Loucy (cell line): ENCODE measurements around the gene CEP290.

Experiments
- H2AFZ ChIP-seq: fragments of 200-600 bp; sonication (generic); 2 replicates; pipeline ENCODE4 v1.6.0; 2016; ENCODE audit warnings: antibody characterized with exemption, mild to moderate bottlenecking, low read length, moderate library complexity
- H3F3A ChIP-seq: fragments of 200-600 bp; 2 replicates; pipeline ENCODE4 v1.6.0; 2016; ENCODE audit warnings: antibody characterized with exemption, low read depth, mild to moderate bottlenecking
- H3K27me3 ChIP-seq: fragments of 200-600 bp; sonication (generic); 2 replicates; pipeline ENCODE4 v1.6.1; 2014; ENCODE audit warnings: low read length, mild to moderate bottlenecking; ENCODE audit not compliant: insufficient read depth, poor library complexity, severe bottlenecking
- H3K36me3 ChIP-seq: fragments of 200-600 bp; sonication (generic); 2 replicates; pipeline ENCODE4 v1.6.1; 2016; ENCODE audit warnings: low read length; ENCODE audit not compliant: insufficient read depth
- H3K4me1 ChIP-seq: fragments of 200-600 bp; sonication (generic); 2 replicates; pipeline ENCODE4 v1.5.1; 2014; ENCODE audit warnings: low read length, mild to moderate bottlenecking; ENCODE audit not compliant: insufficient read depth, poor library complexity, severe bottlenecking
- H3K4me2 ChIP-seq: fragments of 200-600 bp; sonication (generic); 2 replicates; pipeline ENCODE4 v1.6.0; 2014; ENCODE audit warnings: antibody characterized with exemption, low read length, low read depth, mild to moderate bottlenecking; ENCODE audit not compliant: poor library complexity, severe bottlenecking
- H3K4me3 ChIP-seq: fragments of 200-600 bp; sonication (generic); 2 replicates; pipeline ENCODE4 v1.5.1; 2014; ENCODE audit warnings: low read length, mild to moderate bottlenecking, mixed read lengths; ENCODE audit not compliant: poor library complexity, severe bottlenecking
- H3K79me2 ChIP-seq: fragments of 200-600 bp; sonication (generic); 2 replicates; pipeline ENCODE4 v1.6.1; 2014; ENCODE audit warnings: low read length; ENCODE audit not compliant: insufficient read depth
- H3K9ac ChIP-seq: fragments of 200-600 bp; sonication (generic); 2 replicates; pipeline ENCODE4 v1.6.0; 2014; ENCODE audit warnings: mild to moderate bottlenecking, low read depth, low read length, moderate library complexity; ENCODE audit not compliant: poor library complexity, severe bottlenecking
- H3K9me2 ChIP-seq: fragments of 200-600 bp; sonication (generic); replicated peaks from 2 replicates; pipeline ENCODE4 v1.6.1; 2016; ENCODE audit warnings: low read depth, low read length, mixed read lengths
- H3K9me3 ChIP-seq: fragments of 200-600 bp; sonication (generic); 2 replicates; pipeline ENCODE4 v1.6.1; 2014; ENCODE audit warnings: mild to moderate bottlenecking, antibody characterized with exemption, low read length, low read depth; ENCODE audit not compliant: insufficient read depth
- H4K20me1 ChIP-seq: fragments of 200-600 bp; sonication (generic); 2 replicates; pipeline ENCODE4 v1.6.0; 2014; ENCODE audit warnings: antibody characterized with exemption, low read length, mild to moderate bottlenecking; ENCODE audit not compliant: insufficient read depth, poor library complexity, severe bottlenecking
- CTCF ChIP-seq: fragments of 200-600 bp; sonication (generic); conservative IDR thresholded peaks from 2 replicates; pipeline ENCODE4 v1.5.1; 2014; ENCODE audit warnings: mild to moderate bottlenecking, antibody characterized with exemption, low read length
- EZH2phosphoT487 ChIP-seq: fragments of 200-600 bp; IDR thresholded peaks from 2 replicates; pipeline ENCODE4 v1.6.1; 2018; ENCODE audit warnings: antibody characterized with exemption, mild to moderate bottlenecking, moderate library complexity, borderline replicate concordance

CEP290 gene

GRCh38 chr12:88057994-88058718 is 83.7 kb downstream of the CEP290 start:
- Histone ChIP-seq H3K79me2 (no peaks in the 10 kb centered on the region), H3K27me3 (no peaks in the 10 kb centered on the region), H4K20me1 (no peaks in the 10 kb centered on the region), H3K9me3 (no peaks in the 10 kb centered on the region), H2AFZ (no peak overlapping the region), H3K9me2 (no peaks in the 10 kb centered on the region), H3K4me2 (no peak overlapping the region), H3K4me1 (no peaks in the 10 kb centered on the region), H3K36me3 (peaks cover 30% of the 10 kb centered on the region; the same call in 1 of the 2 replicates), H3K4me3 (no peak overlapping the region), H3K9ac (no peak overlapping the region), H3F3A (no peaks in the 10 kb centered on the region)
- TF ChIP-seq CTCF (no peak), EZH2phosphoT487 (no peak)

GRCh38 chr12:88056571-88056970 is 85.3 kb downstream of the CEP290 start:
- no peaks in the 10 kb centered on the region for H3K79me2 ChIP-seq
- H3K4me3 ChIP-seq = no peak overlapping the region
- H3F3A ChIP-seq = no peaks in the 10 kb centered on the region
- no peaks in the 10 kb centered on the region for H3K27me3 ChIP-seq
- H3K4me1 ChIP-seq = no peaks in the 10 kb centered on the region
- no peak for TF ChIP-seq CTCF
- TF ChIP-seq EZH2phosphoT487 = no peak
- H3K9me2 ChIP-seq = no peaks in the 10 kb centered on the region
- no peaks in the 10 kb centered on the region for H4K20me1 ChIP-seq
- H3K4me2 ChIP-seq = no peak overlapping the region
- H3K9me3 ChIP-seq = no peaks in the 10 kb centered on the region
- no peak overlapping the region for H3K9ac ChIP-seq
- H3K36me3 ChIP-seq = peaks cover 38% of the 10 kb centered on the region; the same call in 1 of the 2 replicates
- H2AFZ ChIP-seq = no peak overlapping the region

GRCh38 chr12:88052686-88053085 is 89.2 kb downstream of the CEP290 start:
- no peak for TF ChIP-seq EZH2phosphoT487
- peak; percentile 69 for TF ChIP-seq CTCF
- H4K20me1 ChIP-seq = no peaks in the 10 kb centered on the region
- H3K79me2 ChIP-seq = no peaks in the 10 kb centered on the region
- no peak overlapping the region for H3K9ac ChIP-seq
- H3K36me3 ChIP-seq = peaks cover 46% of the 10 kb centered on the region
- no peaks in the 10 kb centered on the region for H3K9me2 ChIP-seq
- no peak overlapping the region for H2AFZ ChIP-seq
- no peaks in the 10 kb centered on the region for H3F3A ChIP-seq
- no peaks in the 10 kb centered on the region for H3K9me3 ChIP-seq
- no peak overlapping the region for H3K4me2 ChIP-seq
- no peak overlapping the region for H3K4me3 ChIP-seq
- no peaks in the 10 kb centered on the region for H3K27me3 ChIP-seq
- H3K4me1 ChIP-seq = no peaks in the 10 kb centered on the region
